Epithelial cell of proximal tubule (primary cell): Measurements from ENCODE around the gene CRAT. TPM values are rescaled to one million over a fixed set of nuclear protein-coding genes. Genes with fewer than 3 reads are reported as not detected.

Source experiments
- DNase-seq: peaks from one replicate; pipeline ENCODE4 v3.0.0-alpha.2; 2011; ENCODE audit warnings: low read depth
- H3K4me3 ChIP-seq: 2 replicates; pipeline ENCODE4 v1.5.1; 2011; ENCODE audit warnings: low read depth, mild to moderate bottlenecking, low read length
- total RNA-seq: library from RNA; depleted of rRNA; stranded (reverse); fragments of >200 nt; gene quantifications from 2 replicates; pipeline ENCODE4 v1.2.3, GENCODE V29; 2015
- TF ChIP-seq, protein P1 (sequence below): conservative IDR thresholded peaks from 2 replicates; pipeline ENCODE4 v1.5.1; 2012; ENCODE audit warnings: low read depth, mild to moderate bottlenecking, low read length

Gene CRAT
- total RNA-seq, 1 donor from 2014 or later, result 27.5 TPM

DNA sequence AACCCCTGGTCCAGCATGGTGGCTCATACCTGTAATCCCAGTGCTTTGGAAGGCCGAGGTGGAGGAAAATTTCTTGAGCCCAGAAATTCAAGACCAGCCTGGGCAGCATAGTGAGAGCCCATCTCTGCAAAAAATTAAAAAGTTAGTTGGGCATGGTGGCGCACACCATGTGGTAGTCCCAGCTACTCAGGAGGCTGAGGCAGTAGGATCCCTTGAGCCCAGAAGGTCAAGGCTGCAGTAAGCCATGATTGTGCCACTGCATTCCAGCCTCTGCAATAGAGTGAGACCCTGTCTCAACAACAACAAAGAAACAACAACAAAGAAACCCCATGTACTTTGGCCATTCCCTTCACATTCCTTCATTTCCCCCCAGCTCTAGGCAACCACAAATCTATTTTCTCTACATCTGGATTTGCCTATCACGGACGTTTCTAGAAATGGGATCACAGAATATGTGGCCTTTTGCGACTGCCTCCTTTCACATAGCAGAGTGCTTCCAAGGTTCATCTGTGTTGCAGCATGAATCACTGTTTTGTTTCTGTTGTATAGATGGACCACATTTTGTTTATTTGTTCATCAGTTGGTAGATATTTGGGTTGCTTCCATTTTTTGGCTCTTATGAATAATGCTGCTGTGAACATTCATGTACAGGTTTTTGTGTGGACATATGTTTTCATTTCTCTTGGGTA is 56.3 kb downstream of the CRAT start:
- TF ChIP-seq, protein P1, sequence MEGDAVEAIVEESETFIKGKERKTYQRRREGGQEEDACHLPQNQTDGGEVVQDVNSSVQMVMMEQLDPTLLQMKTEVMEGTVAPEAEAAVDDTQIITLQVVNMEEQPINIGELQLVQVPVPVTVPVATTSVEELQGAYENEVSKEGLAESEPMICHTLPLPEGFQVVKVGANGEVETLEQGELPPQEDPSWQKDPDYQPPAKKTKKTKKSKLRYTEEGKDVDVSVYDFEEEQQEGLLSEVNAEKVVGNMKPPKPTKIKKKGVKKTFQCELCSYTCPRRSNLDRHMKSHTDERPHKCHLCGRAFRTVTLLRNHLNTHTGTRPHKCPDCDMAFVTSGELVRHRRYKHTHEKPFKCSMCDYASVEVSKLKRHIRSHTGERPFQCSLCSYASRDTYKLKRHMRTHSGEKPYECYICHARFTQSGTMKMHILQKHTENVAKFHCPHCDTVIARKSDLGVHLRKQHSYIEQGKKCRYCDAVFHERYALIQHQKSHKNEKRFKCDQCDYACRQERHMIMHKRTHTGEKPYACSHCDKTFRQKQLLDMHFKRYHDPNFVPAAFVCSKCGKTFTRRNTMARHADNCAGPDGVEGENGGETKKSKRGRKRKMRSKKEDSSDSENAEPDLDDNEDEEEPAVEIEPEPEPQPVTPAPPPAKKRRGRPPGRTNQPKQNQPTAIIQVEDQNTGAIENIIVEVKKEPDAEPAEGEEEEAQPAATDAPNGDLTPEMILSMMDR, result no peak
- no peak for DNase-seq
- H3K4me3 ChIP-seq, result no peak overlapping the region

DNA sequence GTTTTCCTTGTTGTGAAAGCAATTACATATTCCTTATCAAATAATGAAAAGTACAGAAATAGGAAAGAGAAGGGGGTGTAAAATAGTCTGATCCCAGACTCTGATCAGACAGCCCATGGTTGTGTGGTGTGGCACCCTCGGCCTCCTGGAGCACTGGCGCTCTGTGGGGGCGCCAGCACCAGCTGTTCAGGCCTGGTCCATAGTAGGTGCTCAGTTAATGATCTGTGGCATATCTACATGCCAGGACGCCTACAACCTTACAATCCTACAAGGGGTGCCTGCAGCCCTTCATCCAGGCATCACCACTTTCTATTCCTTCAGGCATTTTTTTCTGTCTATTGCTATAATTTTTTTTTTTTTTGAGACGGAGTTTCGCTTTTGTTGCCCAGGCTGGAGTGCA is 57.6 kb downstream of the CRAT start:
- no peak for DNase-seq
- TF ChIP-seq, protein P1, result no peak
- H3K4me3 ChIP-seq, result no peak overlapping the region

DNA sequence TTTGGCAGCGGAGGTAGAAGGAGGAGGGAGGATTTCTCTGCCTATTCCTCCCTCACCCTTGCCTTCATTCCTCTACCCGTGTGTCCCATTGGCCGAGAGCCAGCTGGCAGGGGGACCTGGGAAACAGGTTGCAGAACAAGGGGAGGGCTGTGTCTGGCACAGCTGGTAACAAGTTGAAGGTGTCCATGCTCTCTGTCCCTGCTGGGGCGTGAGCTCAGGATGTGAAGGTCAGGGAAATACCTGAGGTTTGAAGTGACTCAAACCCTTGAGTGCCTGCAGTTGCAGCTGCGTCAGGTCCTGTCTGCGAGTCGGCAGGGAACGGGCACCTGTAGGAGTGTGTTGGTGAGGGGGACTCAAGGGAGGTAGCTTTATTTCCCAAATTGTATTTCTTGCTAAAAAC is 58.0 kb downstream of the CRAT start:
- H3K4me3 ChIP-seq, result no peak overlapping the region
- TF ChIP-seq, protein P1, result no peak
- DNase-seq, result no peak

Other genes with a start within 250 kb of the CRAT start
- 18.9 and 21.0 TPM in 2 replicates for gene KYAT1, start 228.8 kb downstream of the CRAT start, total RNA-seq
- gene LRRC8A, start 228.7 kb downstream of the CRAT start, total RNA-seq, result 98.2 and 104 TPM in 2 replicates
- gene PHYHD1, start 189.8 kb downstream of the CRAT start, total RNA-seq, result 21.2 and 22.5 TPM in 2 replicates
- 12.7 and 26.1 TPM in 2 replicates for gene DOLK, start 163.2 kb downstream of the CRAT start, total RNA-seq
- 37.6 and 67.3 TPM in 2 replicates for gene NUP188, start 163.1 kb downstream of the CRAT start, total RNA-seq
- 90.1 and 97.5 TPM in 2 replicates for gene SH3GLB2, start 82.5 kb downstream of the CRAT start, total RNA-seq
- gene MIGA2, start 74.2 kb downstream of the CRAT start, total RNA-seq, result 18.0 and 25.4 TPM in 2 replicates
- gene DOLPP1, start 29.7 kb downstream of the CRAT start, total RNA-seq, result 12.7 and 23.1 TPM in 2 replicates
- gene PTPA, start 622 bp upstream of the CRAT start, total RNA-seq, result 184 and 220 TPM in 2 replicates
- gene IER5L, start 67.5 kb upstream of the CRAT start, total RNA-seq, result 43.2 and 50.8 TPM in 2 replicates